Neural progenitor cell (in vitro differentiated cells): ENCODE data around the gene GDPD5. TPM values are rescaled to one million over a fixed set of nuclear protein-coding genes. Genes with fewer than 3 reads are reported as not detected.

Experiments used
- DNase-seq: peaks from one replicate; pipeline ENCODE4 v3.0.0-alpha.2; 2016; ENCODE audit warnings: low spot score
- H2AFZ ChIP-seq: fragments of 200-600 bp; sonication (generic); replicated peaks from 2 replicates; pipeline ENCODE4 v1.6.1; 2016; ENCODE audit warnings: antibody characterized with exemption
- H3F3A ChIP-seq: fragments of 200-600 bp; sonication (generic); 2 replicates; pipeline ENCODE4 v1.6.1; 2016; ENCODE audit warnings: antibody characterized with exemption, low read depth
- H3K27ac ChIP-seq: fragments of 200-600 bp; sonication (generic); 2 replicates; pipeline ENCODE4 v1.5.1; 2016; ENCODE audit warnings: mild to moderate bottlenecking
- H3K27me3 ChIP-seq: fragments of 200-600 bp; sonication (generic); 2 replicates; pipeline ENCODE4 v1.6.1; 2016; ENCODE audit warnings: mild to moderate bottlenecking, moderate library complexity
- H3K36me3 ChIP-seq: fragments of 200-600 bp; sonication (generic); 2 replicates; pipeline ENCODE4 v1.5.1; 2016
- H3K4me1 ChIP-seq: fragments of 200-600 bp; sonication (generic); 2 replicates; pipeline ENCODE4 v1.6.1; 2016; ENCODE audit warnings: mixed run types
- H3K4me2 ChIP-seq: fragments of 200-600 bp; sonication (generic); 2 replicates; pipeline ENCODE4 v1.6.1; 2016
- H3K4me3 ChIP-seq: fragments of 200-600 bp; sonication (generic); 2 replicates; pipeline ENCODE4 v1.5.1; 2016
- H3K79me2 ChIP-seq: fragments of 200-600 bp; sonication (generic); 2 replicates; pipeline ENCODE4 v1.6.1; 2016; ENCODE audit warnings: low read depth
- H3K9ac ChIP-seq: fragments of 200-600 bp; sonication (generic); 2 replicates; pipeline ENCODE4 v1.6.1; 2016
- H3K9me3 ChIP-seq: fragments of 200-600 bp; sonication (generic); 2 replicates; pipeline ENCODE4 v1.5.1; 2016; ENCODE audit warnings: low read depth
- H4K20me1 ChIP-seq: fragments of 200-600 bp; sonication (generic); 2 replicates; pipeline ENCODE4 v1.6.1; 2016; ENCODE audit warnings: low read depth
- H3K27ac Mint-ChIP-seq: 3 replicates; pipeline ENCODE4 v1.8.0; 2021; ENCODE audit warnings: mixed read lengths
- H3K27me3 Mint-ChIP-seq: 2 replicates; pipeline ENCODE4 v1.8.0; 2022; ENCODE audit warnings: low read depth, mild to moderate bottlenecking, inconsistent platforms, moderate library complexity, mixed read lengths; ENCODE audit not compliant: insufficient read depth
- H3K36me3 Mint-ChIP-seq: 3 replicates; pipeline ENCODE4 v1.8.0; 2021; ENCODE audit warnings: mixed read lengths
- H3K4me1 Mint-ChIP-seq: 3 replicates; pipeline ENCODE4 v1.8.0; 2021; ENCODE audit warnings: mixed read lengths
- H3K4me3 Mint-ChIP-seq: 3 replicates; pipeline ENCODE4 v1.8.0; 2021; ENCODE audit warnings: mild to moderate bottlenecking, moderate library complexity, mixed read lengths
- H3K9me3 Mint-ChIP-seq: 3 replicates; pipeline ENCODE4 v1.8.0; 2020; ENCODE audit warnings: mixed read lengths
- CTCF ChIP-seq: fragments of 200-600 bp; sonication (generic); IDR thresholded peaks from 2 replicates; pipeline ENCODE4 v1.5.1; 2017; ENCODE audit warnings: antibody characterized with exemption, mild to moderate bottlenecking
- EZH2 ChIP-seq: fragments of 200-600 bp; sonication (generic); IDR thresholded peaks from 2 replicates; pipeline ENCODE4 v1.6.1; 2017; ENCODE audit warnings: antibody characterized with exemption, mild to moderate bottlenecking, moderate library complexity
- EZH2phosphoT487 ChIP-seq: fragments of 200-600 bp; sonication (generic); IDR thresholded peaks from 2 replicates; pipeline ENCODE4 v1.6.1; 2017; ENCODE audit warnings: antibody characterized with exemption
- total RNA-seq: library from RNA; depleted of rRNA; stranded (reverse); fragments of >200 nt; gene quantifications from 2 replicates; pipeline ENCODE4 v1.2.3, GENCODE V29; 2015; ENCODE audit warnings: low replicate concordance

Gene GDPD5
- total RNA-seq, 1 donor from 2014 or later, result 11.3 TPM

- Histone ChIP-seq H4K20me1 (no peaks in the 10 kb centered on the region), H3K27me3 (no peaks in the 10 kb centered on the region), H3K9me3 (no peaks in the 10 kb centered on the region), H3K36me3 (no peaks in the 10 kb centered on the region), H3F3A (no peaks in the 10 kb centered on the region), H3K27ac (no peak overlapping the region), H3K4me3 (no peak overlapping the region), H3K4me2 (no peak overlapping the region), H3K9ac (no peak overlapping the region), H3K79me2 (no peaks in the 10 kb centered on the region), H2AFZ (no peak overlapping the region), H3K4me1 (no peaks in the 10 kb centered on the region)
- no peak for TF ChIP-seq EZH2phosphoT487
- no peak for TF ChIP-seq EZH2
- TF ChIP-seq CTCF, result no peak
- no peak for DNase-seq
- no peak overlapping the region for H3K4me3 Mint-ChIP-seq
- H3K27me3 Mint-ChIP-seq, result peaks cover 5% of the 10 kb centered on the region
- H3K9me3 Mint-ChIP-seq, result no peaks in the 10 kb centered on the region
- H3K36me3 Mint-ChIP-seq, result no peaks in the 10 kb centered on the region
- peaks cover 26% of the 10 kb centered on the region for H3K4me1 Mint-ChIP-seq
- H3K27ac Mint-ChIP-seq, result peak overlapping the region; percentile 80
These were observed 14.0 kb upstream of the GDPD5 start for GRCh38 chr11:75539459-75540334.

- DNase-seq, result no peak
- H3K36me3 Mint-ChIP-seq, result no peaks in the 10 kb centered on the region
- Histone ChIP-seq H3K79me2 (no peaks in the 10 kb centered on the region), H4K20me1 (no peaks in the 10 kb centered on the region), H3K27ac (no peak overlapping the region), H2AFZ (no peak overlapping the region), H3F3A (no peaks in the 10 kb centered on the region), H3K9ac (no peak overlapping the region), H3K4me3 (no peak overlapping the region), H3K4me2 (no peak overlapping the region), H3K27me3 (no peaks in the 10 kb centered on the region), H3K4me1 (no peaks in the 10 kb centered on the region), H3K9me3 (no peaks in the 10 kb centered on the region), H3K36me3 (no peaks in the 10 kb centered on the region)
- H3K4me1 Mint-ChIP-seq, result peaks cover 35% of the 10 kb centered on the region
- no peak for TF ChIP-seq CTCF
- no peak for TF ChIP-seq EZH2phosphoT487
- no peak for TF ChIP-seq EZH2
- no peak overlapping the region for H3K4me3 Mint-ChIP-seq
- H3K27ac Mint-ChIP-seq, result no peak overlapping the region
- H3K9me3 Mint-ChIP-seq, result no peaks in the 10 kb centered on the region
- H3K27me3 Mint-ChIP-seq, result peaks cover 5% of the 10 kb centered on the region
These were observed 12.6 kb upstream of the GDPD5 start for GRCh38 chr11:75538150-75538942.

- Mint-ChIP-seq H3K36me3 (no peaks in the 10 kb centered on the region), H3K27ac (no peak overlapping the region), H3K27me3 (peaks cover 5% of the 10 kb centered on the region), H3K4me3 (no peak overlapping the region), H3K4me1 (peaks cover 29% of the 10 kb centered on the region), H3K9me3 (no peaks in the 10 kb centered on the region)
- Histone ChIP-seq H3K4me1 (no peaks in the 10 kb centered on the region), H3K27me3 (no peaks in the 10 kb centered on the region), H3F3A (no peaks in the 10 kb centered on the region), H3K79me2 (no peaks in the 10 kb centered on the region), H4K20me1 (no peaks in the 10 kb centered on the region), H3K36me3 (no peaks in the 10 kb centered on the region), H3K4me2 (no peak overlapping the region), H3K4me3 (no peak overlapping the region), H3K9me3 (no peaks in the 10 kb centered on the region), H2AFZ (no peak overlapping the region), H3K9ac (no peak overlapping the region), H3K27ac (no peak overlapping the region)
- DNase-seq, result no peak
- no peak for TF ChIP-seq CTCF
- TF ChIP-seq EZH2, result no peak
- no peak for TF ChIP-seq EZH2phosphoT487
These were observed 12.0 kb upstream of the GDPD5 start for GRCh38 chr11:75537740-75538139.
